Sciatic nerve (tissue), 2 donors: ENCODE measurements around the gene GON4L. TPM values are rescaled to one million over a fixed set of nuclear protein-coding genes. Genes with fewer than 3 reads are reported as not detected.
"Not testable (repeated sequence)": the region's sequence is repeated elsewhere in the genome, so short reads cannot be mapped to it uniquely, and the experiment has no call there.

Source experiments
- ATAC-seq: fragments of 200-7000 bp; cut with Tn5 transposase; one replicate; pipeline ENCODE4 v1.9.1; 2020; ENCODE audit warnings: mild to moderate bottlenecking, moderate library complexity
- DNase-seq: peaks from one replicate; pipeline ENCODE4 v3.0.0-alpha.2; 2020; ENCODE audit warnings: low spot score
- intact Hi-C: fragments of 100-400 bp; cut with DNase I; formaldehyde crosslinking; loops from one replicate; pipeline ENCODE4 v1.14.2; 2022
- total RNA-seq: library from RNA; stranded (reverse); fragmentation: NEBNext Ultra II Directional; extraction: Animal tissue kit (Norgen Biotek cat#: 25700); gene quantifications from one replicate; pipeline ENCODE4 v1.2.1, GENCODE V29; 2021
- donor health status: DM: no; HTN: no; CAD: no.
- donor health status: DM: no; HTN: no; CAD: no.

The GON4L gene
- total RNA-seq, 1 donor from 2014 or later = 79.6 TPM

GRCh38 chr1:155713075-155713474 lies 143.9 kb downstream of the GON4L start:
- intact Hi-C loops = no loop called here
- no peak for DNase-seq
- no peak for ATAC-seq

DNA sequence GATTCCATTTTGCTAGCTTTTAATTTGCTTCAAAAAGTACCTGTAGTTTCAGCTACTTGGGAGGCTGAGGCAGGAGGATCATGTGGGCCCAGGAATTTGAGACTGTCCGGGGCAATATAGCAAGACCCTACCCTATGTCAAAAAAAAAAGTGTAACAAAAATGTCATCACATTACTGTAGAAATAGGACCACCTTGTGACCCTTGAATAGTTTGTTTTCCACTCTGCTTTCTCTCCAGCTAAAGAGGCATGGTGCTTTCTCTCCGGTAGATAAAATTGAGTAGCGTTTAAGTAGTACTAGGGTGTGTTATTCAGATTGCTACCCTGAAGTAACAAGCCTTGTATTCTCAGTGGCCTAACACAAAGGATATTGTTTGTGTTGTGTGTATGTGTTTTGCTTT lies 144.4 kb downstream of the GON4L start:
- intact Hi-C loops, DNase-seq, ATAC-seq: not testable (repeated sequence)

DNA sequence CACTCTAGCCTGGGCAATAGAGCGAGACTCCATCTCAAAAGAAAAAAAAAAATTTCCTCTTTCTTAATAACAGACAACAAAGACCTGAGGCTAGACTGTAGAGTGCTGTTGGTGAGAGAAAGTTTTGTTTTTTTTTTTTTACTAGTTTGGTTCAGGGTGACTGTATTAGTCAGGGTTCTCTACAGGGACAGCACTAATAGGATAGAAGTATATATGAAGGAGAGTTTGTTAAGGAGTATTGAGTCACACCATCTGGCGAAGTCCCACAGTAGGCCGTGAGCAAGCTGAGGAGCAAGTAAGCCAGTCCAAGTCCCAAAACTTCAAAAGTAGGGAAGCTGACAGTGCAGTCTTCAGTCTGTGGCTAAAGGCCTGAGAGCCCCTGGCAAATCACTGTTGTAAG lies 145.6 kb downstream of the GON4L start:
- DNase-seq, intact Hi-C loops, ATAC-seq: not testable (repeated sequence)

DNA sequence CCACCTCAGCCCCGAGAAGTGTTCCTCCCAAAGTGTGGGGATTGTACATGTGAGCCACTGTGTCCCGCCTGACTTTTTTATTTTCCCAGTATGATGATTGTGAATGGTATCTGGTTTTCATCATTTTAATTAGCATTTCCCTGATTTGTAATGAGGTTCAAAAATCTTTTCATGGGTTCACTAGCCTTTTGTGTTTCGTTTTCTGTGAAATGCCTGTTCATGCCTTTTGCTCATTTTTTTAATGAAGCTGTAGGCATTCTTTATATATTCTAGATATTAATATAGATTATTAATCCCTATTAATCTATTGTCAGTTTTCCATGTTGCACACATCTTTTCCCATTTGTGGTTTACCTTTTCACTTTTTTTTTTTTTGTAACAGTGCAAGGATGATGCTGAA lies 147.6 kb downstream of the GON4L start:
- ATAC-seq = no peak
- no peak for DNase-seq
- intact Hi-C loops = no loop called here

DNA sequence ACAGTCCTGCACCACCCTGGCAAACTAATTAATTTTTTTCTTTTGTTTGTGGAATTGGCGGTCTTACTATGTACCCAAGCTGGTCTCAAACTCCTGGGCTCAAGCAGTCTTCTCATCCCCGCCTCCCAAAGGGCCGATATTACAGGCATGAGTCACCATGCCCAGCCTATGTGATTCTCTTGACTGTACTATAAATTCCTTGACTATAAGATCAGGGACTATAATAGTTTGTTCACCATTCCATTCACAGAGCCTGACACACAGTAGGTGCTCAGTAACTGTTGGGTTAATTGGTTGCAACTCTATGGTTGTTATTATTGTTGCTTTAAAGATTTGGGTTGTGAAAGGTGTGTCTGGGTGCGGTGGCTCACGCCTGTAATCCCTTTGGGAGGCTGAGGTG lies 150.9 kb downstream of the GON4L start:
- DNase-seq (no peak), ATAC-seq (no peak)
- intact Hi-C loops = no loop called here

DNA sequence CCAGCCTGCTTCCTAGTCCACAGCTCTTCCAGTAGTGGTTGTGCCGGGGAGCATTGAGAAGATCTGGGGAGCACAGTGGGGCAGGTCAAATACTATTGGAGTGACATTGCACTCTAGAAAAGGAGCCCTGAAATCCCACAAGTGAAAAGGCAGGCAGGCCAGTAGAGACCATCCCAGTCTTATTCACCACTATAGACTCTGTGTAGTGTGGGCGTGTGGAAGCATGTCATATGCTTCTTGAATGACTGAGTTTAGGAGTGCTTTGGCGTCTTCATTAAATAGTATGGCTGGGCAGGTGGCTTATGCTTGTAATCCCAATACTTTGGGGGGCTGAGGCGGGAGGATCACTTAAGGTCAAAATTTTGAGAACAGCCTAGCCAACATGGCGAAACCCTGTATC lies 152.6 kb downstream of the GON4L start:
- DNase-seq, ATAC-seq, intact Hi-C loops: not testable (repeated sequence)

- DNase-seq (no peak), ATAC-seq (no peak)
- intact Hi-C loops = no loop called here
These were observed 153.8 kb downstream of the GON4L start for GRCh38 chr1:155703216-155703615.

GRCh38 chr1:155701675-155702074 lies 155.3 kb downstream of the GON4L start:
- ATAC-seq, DNase-seq, intact Hi-C loops: not testable (repeated sequence)

Other genes starting within 250 kb of the GON4L start
- 56.6 TPM for gene MSTO1, start 247.0 kb downstream of the GON4L start, total RNA-seq
- gene YY1AP1, start 168.4 kb downstream of the GON4L start, total RNA-seq = 133 TPM
- 65.6 TPM for gene DAP3, start 168.1 kb downstream of the GON4L start, total RNA-seq
- gene SYT11, start 2.4 kb upstream of the GON4L start, total RNA-seq = 45.0 TPM
- gene RIT1, start 54.1 kb upstream of the GON4L start, total RNA-seq = 38.8 TPM
- 65.4 TPM for gene KHDC4, start 77.2 kb upstream of the GON4L start, total RNA-seq
- gene RXFP4, start 84.4 kb upstream of the GON4L start, total RNA-seq = not detected
- gene ARHGEF2, start 121.3 kb upstream of the GON4L start, total RNA-seq = 196 TPM
- 126 TPM for gene SSR2, start 163.7 kb upstream of the GON4L start, total RNA-seq
- gene UBQLN4, start 196.6 kb upstream of the GON4L start, total RNA-seq = 37.6 TPM
- 35.8 TPM for gene LAMTOR2, start 197.6 kb upstream of the GON4L start, total RNA-seq
- not detected for gene RAB25, start 203.9 kb upstream of the GON4L start, total RNA-seq
- gene MEX3A, start 225.3 kb upstream of the GON4L start, total RNA-seq = 1.2 TPM